ENCODE data around the gene VLDLR. TPM values are rescaled to one million over a fixed set of nuclear protein-coding genes. Genes with fewer than 3 reads are reported as not detected.
A peak's percentile ranks its signal among the peaks of the same experiment; 100 is the strongest.

The VLDLR gene
- total RNA-seq: 100 to 1,000 TPM; 114 to 153 (median 140) TPM
- 10 to 100 TPM; 17.9 to 23.0 TPM for polyA plus RNA-seq
- long read RNA-seq, donor 1, full-length matches to known transcripts: 85 of 117 reads
- long read RNA-seq, donor 1, partial matches to known transcripts: 5 of 117 reads
- long read RNA-seq, donor 1, other reads (novel, unspliced or antisense): 27 of 117 reads
- long read RNA-seq, donor 2, full-length matches to known transcripts: 141 of 172 reads
- long read RNA-seq, donor 2, partial matches to known transcripts: 10 of 172 reads
- long read RNA-seq, donor 2, other reads (novel, unspliced or antisense): 21 of 172 reads
- long read RNA-seq, donor 3, full-length matches to known transcripts: 44 of 92 reads
- long read RNA-seq, donor 3, partial matches to known transcripts: 38 of 92 reads
- long read RNA-seq, donor 3, other reads (novel, unspliced or antisense): 10 of 92 reads

DNA sequence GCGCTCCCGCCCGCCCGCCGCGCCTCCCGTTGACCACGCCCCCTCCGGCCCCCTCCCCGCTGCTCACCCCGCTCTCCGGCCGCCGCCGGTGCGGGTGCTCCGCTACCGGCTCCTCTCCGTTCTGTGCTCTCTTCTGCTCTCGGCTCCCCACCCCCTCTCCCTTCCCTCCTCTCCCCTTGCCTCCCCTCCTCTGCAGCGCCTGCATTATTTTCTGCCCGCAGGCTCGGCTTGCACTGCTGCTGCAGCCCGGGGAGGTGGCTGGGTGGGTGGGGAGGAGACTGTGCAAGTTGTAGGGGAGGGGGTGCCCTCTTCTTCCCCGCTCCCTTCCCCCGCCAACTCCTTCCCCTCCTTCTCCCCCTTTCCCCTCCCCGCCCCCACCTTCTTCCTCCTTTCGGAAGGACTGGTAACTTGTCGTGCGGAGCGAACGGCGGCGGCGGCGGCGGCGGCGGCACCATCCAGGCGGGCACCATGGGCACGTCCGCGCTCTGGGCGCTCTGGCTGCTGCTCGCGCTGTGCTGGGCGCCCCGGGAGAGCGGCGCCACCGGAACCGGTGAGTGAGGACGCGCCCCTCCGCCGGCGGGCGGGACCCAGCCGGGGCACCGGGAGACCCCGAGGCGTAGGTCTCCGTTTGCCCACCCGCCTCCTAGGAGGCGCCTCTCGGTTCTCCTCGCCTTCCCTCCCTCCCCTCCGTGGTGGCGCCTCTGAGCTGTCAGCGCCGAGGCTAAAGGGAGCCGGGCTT lies at the start of gene VLDLR:
VLDLR (plus strand) TSS at position 66 of the 739 bp plus-strand sequence; CDS start at position 469, 403 bp downstream.
- H3K36me3 ChIP-seq: no peaks in the 10 kb centered on the region
- ATAC-seq (peak; percentile 46 to 68 (median 59)), DNase-seq (peak; percentile 52 to 67)
- peaks cover 2 to 51% (median 33%) of the 10 kb centered on the region in 9 donors for H3K4me1 ChIP-seq
- H3K27ac ChIP-seq: peak within 1 kb of the TSS; percentile 88 to 97 (median 94)
- peaks cover 0 to 49% (median 0%) of the 10 kb centered on the region in 7 donors for H3K27me3 ChIP-seq
- peak within 1 kb of the TSS; percentile 56 to 90 (median 80) for H3K4me3 ChIP-seq
- intact Hi-C loops (cut with DNase I): loop anchor here in 7 of 10 donors (2.0 to 10.0 kb wide), 13 partner anchors 40 to 487 kb away; no protein-coding TSS in a partner anchor
- WGBS, 2 donors: 1% methylated on average over 46 to 72 of the region's 72 CpGs
- TF ChIP-seq, protein P1, sequence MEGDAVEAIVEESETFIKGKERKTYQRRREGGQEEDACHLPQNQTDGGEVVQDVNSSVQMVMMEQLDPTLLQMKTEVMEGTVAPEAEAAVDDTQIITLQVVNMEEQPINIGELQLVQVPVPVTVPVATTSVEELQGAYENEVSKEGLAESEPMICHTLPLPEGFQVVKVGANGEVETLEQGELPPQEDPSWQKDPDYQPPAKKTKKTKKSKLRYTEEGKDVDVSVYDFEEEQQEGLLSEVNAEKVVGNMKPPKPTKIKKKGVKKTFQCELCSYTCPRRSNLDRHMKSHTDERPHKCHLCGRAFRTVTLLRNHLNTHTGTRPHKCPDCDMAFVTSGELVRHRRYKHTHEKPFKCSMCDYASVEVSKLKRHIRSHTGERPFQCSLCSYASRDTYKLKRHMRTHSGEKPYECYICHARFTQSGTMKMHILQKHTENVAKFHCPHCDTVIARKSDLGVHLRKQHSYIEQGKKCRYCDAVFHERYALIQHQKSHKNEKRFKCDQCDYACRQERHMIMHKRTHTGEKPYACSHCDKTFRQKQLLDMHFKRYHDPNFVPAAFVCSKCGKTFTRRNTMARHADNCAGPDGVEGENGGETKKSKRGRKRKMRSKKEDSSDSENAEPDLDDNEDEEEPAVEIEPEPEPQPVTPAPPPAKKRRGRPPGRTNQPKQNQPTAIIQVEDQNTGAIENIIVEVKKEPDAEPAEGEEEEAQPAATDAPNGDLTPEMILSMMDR (IDR thresholded peaks at IDR 0.05): no peak
- no peaks in the 10 kb centered on the region for H3K9me3 ChIP-seq

DNA sequence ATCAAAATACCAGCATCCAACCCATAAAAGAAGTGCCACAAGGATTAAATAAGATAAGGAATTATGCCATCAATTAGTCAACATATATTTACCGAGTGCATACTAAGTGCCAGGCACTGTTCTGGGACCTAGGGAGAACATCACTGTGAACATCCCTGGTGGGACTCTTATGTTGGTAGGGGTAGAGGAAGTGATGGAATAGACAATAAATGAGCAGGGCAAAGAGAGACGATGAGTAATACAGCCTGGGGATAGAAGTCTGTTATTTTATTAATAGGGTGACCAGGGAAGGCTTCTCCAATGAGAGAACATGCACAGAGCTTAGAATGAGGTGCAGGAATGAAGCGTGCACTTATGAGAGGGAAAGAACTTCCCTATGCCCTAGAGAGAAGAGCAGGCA lies 47.4 kb upstream of the VLDLR start:
- DNase-seq (no peak), ATAC-seq (no peak)
- intact Hi-C loops (cut with DNase I): loop anchor here in 6 of 10 donors (5.0 to 10.0 kb wide), 4 partner anchors 33 to 77 kb away; partner anchors contain the start of gene VLDLR (in 5 of the 6)
- 80 to 84% methylated on average over 3 of the region's 3 CpGs for WGBS, 2 donors
- H3K9me3 ChIP-seq: no peaks in the 10 kb centered on the region
- H3K4me1 ChIP-seq: peaks cover 5 to 60% (median 26%) of the 10 kb centered on the region in 9 donors
- H3K4me3 ChIP-seq: no peak overlapping the region
- peak overlapping the region in 1 of 10 donors; percentile 43 for H3K27ac ChIP-seq
- no peaks in the 10 kb centered on the region for H3K27me3 ChIP-seq
- no peaks in the 10 kb centered on the region for H3K36me3 ChIP-seq
- TF ChIP-seq, protein P1 (IDR thresholded peaks at IDR 0.05): no peak

DNA sequence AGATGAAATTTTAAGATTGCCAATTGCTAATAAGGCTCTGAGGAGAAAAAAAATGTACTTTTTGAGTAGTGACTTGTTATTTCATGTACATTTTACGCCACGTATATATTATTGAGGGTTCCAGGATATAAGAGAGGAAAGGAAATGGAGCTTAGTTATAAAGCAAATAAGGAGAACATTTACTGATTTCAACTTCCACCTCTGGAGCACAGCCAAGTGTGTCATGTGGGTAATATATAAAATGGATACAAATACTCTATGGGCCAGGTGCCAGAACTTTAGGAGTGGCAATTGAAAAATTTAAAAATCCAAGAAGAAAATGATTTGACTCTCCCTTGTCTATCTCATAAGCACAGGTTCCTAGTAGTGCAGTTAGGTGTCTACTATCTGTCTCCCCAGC lies 45.0 kb upstream of the VLDLR start:
- intact Hi-C loops (cut with DNase I): loop anchor here in 1 of 10 donors (10.0 kb wide), 1 partner anchor 48 kb away; the partner anchor contains the start of gene VLDLR
- peak overlapping the region in 1 of 10 donors; percentile 43 for H3K27ac ChIP-seq

More for the DNA sequence above, 45.0 kb upstream of the VLDLR start:
- no peaks in the 10 kb centered on the region for H3K27me3 ChIP-seq
- 71 to 84% methylated on average over 2 of the region's 2 CpGs for WGBS, 2 donors
- H3K4me3 ChIP-seq: no peak overlapping the region
- no peak for ATAC-seq
- DNase-seq: no peak
- H3K36me3 ChIP-seq: no peaks in the 10 kb centered on the region
- TF ChIP-seq, protein P1 (IDR thresholded peaks at IDR 0.05): no peak
- peaks cover under 1 to 43% (median 13%) of the 10 kb centered on the region in 9 donors for H3K4me1 ChIP-seq
- H3K9me3 ChIP-seq: no peaks in the 10 kb centered on the region
